ENCODE data around the gene MIR17HG.
"Not testable (repeated sequence)": the region's sequence is repeated elsewhere in the genome, so short reads cannot be mapped to it uniquely, and the experiment has no call there.

The MIR17HG gene

DNA sequence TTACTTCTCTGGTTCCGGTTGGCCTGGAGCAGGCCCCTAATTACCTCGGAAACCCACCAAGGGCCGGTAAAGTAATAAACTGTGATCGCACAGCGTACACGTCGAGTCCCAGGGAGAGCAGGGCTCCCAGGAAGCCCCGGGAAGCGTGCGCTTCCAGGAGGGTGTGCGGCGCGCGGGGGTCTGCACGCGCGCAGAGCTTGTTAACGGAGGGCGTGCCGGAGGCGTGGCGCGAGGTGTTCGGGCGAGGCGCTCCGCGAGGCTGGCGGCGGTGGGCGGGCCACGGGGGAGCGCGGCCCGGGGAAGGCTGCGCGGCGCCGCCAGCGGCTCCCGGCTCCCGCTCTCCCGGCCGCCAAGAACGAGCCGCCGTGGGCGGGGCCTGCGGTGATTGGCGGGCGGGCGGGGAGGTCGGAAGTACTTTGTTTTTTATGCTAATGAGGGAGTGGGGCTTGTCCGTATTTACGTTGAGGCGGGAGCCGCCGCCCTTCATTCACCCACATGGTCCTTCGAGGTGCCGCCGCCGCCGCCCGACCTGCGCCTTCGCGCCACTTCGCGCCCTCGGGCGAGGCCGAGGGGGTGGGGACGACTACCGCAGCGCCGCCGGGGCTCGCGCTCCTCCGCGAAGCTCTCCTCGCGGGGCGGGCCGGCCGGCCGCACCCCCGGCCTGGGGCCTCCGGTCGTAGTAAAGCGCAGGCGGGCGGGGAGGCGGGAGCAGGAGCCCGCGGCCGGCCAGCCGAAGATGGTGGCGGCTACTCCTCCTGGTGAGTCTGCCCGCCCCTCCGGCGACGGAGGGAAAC lies at the start of gene MIR17HG:
TSS of gene MIR17HG (plus strand) at position 486 of the 794 bp plus-strand sequence.
- DNase-seq (ENCODE audit: low read depth in 2 of 2, low spot score in 1 of 2): peak; percentile 74 to 84

GRCh38 chr13:91298060-91298459 lies 49.4 kb upstream of the MIR17HG start:
- no peak for DNase-seq (ENCODE audit: low read depth in 2 of 2, low spot score in 1 of 2)

GRCh38 chr13:91302111-91302510 lies 45.4 kb upstream of the MIR17HG start:
- DNase-seq (ENCODE audit: low read depth in 2 of 2, low spot score in 1 of 2): no peak

GRCh38 chr13:91303031-91303430 lies 44.5 kb upstream of the MIR17HG start:
- no peak for DNase-seq (ENCODE audit: low read depth in 2 of 2, low spot score in 1 of 2)

DNA sequence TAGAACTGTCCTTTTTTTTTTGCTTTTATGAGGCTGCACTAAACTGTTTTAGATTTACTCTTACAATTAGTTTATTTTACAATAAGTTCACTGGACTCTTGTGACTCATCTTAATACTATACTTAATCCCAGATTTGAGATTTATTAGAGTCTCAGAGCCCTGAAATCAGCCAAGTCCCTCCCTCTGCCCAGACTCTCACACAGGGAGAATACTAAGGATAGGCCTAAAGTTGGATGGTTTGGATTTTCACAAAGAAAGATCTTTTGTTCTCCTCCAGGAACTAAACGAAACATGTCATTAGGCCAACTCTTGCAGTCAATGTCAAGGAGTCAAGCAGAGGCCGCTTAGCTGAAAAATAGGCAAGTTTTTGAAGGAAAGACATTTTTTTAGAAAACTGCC lies 42.7 kb upstream of the MIR17HG start:
- DNase-seq (ENCODE audit: low read depth in 2 of 2, low spot score in 1 of 2): no peak

GRCh38 chr13:91305652-91306051 lies 41.8 kb upstream of the MIR17HG start:
- no peak for DNase-seq (ENCODE audit: low read depth in 2 of 2, low spot score in 1 of 2)

- no peak for DNase-seq (ENCODE audit: low read depth in 2 of 2, low spot score in 1 of 2)
Observed at GRCh38 chr13:91307887-91308286, 39.6 kb upstream of the MIR17HG start.

- no peak for DNase-seq (ENCODE audit: low read depth in 2 of 2, low spot score in 1 of 2)
Observed at GRCh38 chr13:91308299-91308698, 39.2 kb upstream of the MIR17HG start.

GRCh38 chr13:91311491-91311890 lies 36.0 kb upstream of the MIR17HG start:
- DNase-seq (ENCODE audit: low read depth in 2 of 2, low spot score in 1 of 2): no peak

DNA sequence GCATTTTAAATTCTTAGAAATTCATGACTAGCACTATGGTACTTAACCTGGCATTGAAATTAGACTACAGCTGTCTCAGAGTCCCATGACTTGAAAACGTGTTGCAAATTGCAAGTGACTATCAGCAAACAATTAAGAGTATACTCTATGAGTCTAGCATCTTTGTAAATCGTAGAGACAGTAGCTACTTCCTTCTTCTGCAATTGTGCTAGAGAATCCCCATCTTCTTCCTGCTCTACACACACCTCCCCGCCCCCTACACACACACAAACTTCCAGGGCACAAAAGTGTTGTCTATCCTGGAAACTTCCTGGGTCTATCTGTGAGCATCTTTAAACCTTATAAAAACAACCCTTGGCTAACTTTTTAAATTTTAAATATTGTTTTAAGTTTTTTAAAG lies 35.2 kb upstream of the MIR17HG start:
- DNase-seq (ENCODE audit: low read depth in 2 of 2, low spot score in 1 of 2): no peak

DNA sequence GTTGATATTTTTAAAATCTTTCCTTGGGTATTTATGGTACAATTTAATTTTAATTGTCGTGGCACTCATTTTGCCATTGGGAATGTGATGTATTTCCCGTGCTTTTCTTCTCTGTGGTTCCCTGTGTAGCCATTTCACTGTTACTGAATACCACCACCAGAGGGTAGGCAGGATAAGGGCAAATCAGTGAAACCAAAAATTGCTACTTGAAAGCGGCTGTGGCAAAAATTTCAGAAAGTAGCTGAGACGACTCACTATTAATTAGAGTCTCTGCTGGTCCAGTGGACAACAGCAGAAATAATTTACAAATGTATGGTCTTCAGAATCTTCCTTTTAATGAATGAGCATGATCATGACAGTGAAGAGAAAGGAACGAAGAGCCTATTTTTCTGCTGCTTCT lies 34.4 kb upstream of the MIR17HG start:
- no peak for DNase-seq (ENCODE audit: low read depth in 2 of 2, low spot score in 1 of 2)

- DNase-seq (ENCODE audit: low read depth in 2 of 2, low spot score in 1 of 2): no peak
Observed at GRCh38 chr13:91313581-91313980, 33.9 kb upstream of the MIR17HG start.

DNA sequence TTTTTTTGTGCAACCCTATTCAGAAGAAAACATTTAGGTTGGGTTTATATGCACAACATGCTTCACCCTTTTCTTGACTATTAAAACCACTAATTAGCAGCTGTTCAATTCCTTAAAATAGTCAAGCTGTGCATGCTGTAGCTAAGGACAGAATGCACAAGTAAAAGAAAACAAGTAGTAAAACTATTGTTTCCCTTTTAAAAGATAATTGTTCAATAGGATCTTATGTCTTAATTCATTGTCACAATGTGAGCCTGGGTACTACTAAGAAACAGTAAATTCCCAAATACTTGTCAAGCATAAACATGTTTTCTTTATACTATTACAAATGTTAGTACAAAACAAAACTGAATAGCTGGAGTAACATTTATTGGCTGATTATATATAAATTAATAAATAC lies 32.6 kb upstream of the MIR17HG start:
- DNase-seq (ENCODE audit: low read depth in 2 of 2, low spot score in 1 of 2): no peak

DNA sequence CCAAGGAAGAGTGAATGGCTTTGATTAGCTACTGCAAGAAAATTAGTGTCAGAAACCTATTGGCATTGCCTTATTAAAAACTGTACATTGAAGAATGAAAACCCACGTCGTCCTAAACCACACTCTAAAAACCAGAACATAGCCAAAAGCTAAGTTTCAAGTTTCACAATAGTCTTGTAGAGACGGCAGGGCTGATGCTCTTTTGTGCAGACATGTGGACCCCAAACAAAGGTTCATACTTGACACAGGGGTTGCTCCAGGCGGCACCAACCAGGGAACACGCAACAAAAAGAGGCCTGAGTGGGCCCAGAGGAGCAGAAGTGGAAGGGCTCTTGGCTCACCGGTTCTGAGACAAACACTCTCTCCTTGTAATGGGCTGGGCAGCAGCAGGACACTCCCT lies 28.6 kb upstream of the MIR17HG start:
- no peak for DNase-seq (ENCODE audit: low read depth in 2 of 2, low spot score in 1 of 2)

GRCh38 chr13:91319996-91320395 lies 27.5 kb upstream of the MIR17HG start:
- DNase-seq (ENCODE audit: low read depth in 2 of 2, low spot score in 1 of 2): no peak

DNA sequence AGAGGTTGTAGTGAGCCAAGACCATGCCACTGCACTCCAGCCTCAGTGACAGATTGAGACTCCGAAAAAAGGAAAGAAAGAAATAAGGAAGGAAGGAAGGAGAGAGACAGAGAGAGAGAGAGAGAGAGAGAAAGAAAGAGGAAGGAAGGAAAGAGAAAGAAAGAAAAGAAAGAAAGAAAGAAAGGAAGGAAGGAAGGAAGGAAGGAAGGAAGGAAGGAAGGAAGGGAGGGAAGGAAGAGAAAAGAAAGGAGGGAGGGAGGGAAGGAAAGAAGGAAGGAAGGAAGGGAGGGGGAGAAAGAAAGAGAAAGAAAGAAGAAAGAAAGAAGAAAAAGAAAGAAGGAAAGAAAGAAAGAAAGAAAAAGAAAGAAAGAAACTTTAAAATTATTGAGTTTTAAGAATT lies 26.5 kb upstream of the MIR17HG start:
- DNase-seq (ENCODE audit: low read depth in 2 of 2, low spot score in 1 of 2): not testable (repeated sequence)

DNA sequence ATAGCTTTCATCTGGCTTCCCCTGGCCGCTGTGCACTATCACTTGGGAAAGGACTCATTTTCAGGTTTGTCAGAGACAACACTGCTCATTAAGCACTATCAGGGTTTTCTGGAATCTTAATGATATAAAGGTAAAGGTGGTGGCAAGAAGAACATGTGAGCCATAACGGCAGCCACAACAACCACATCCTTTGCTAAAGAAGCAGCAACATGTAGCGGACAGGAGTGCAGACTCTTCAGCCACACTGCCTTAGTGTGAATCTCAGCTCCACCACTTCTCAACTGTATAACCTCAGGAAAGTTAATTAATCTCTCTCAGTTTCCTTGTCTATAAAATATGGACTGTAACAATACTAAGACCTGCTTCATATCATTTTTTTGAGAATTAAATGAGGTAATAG lies 24.1 kb upstream of the MIR17HG start:
- no peak for DNase-seq (ENCODE audit: low read depth in 2 of 2, low spot score in 1 of 2)

- no peak for DNase-seq (ENCODE audit: low read depth in 2 of 2, low spot score in 1 of 2)
Observed at GRCh38 chr13:91326146-91326545, 21.3 kb upstream of the MIR17HG start.

- no peak for DNase-seq (ENCODE audit: low read depth in 2 of 2, low spot score in 1 of 2)
Observed at GRCh38 chr13:91328726-91329125, 18.8 kb upstream of the MIR17HG start.

DNA sequence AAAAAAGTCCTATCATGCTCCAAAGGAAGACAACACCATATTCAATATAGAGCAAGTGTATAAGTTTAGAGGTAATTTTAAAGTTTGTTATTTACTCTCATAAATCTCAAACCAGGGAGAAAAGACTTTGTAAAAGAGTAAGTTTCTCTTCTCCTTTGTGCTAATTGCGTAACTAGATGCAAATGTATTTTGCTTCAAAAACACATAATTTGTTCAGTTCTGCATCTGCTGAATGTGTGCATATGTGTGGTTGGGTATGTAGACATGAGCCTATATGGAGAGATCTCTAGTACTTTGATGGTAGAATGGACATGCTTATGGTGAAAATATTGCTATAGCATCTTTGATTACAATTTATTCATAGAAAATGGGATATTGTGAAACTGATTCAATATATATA lies 17.8 kb upstream of the MIR17HG start:
- DNase-seq (ENCODE audit: low read depth in 2 of 2, low spot score in 1 of 2): no peak

GRCh38 chr13:91331047-91331915 lies 16.2 kb upstream of the MIR17HG start:
- DNase-seq (ENCODE audit: low read depth in 2 of 2, low spot score in 1 of 2): no peak

GRCh38 chr13:91346062-91346461 lies 1.4 kb upstream of the MIR17HG start:
- DNase-seq (ENCODE audit: low read depth in 2 of 2, low spot score in 1 of 2): no peak

Measured in stimulated activated CD8-positive, alpha-beta memory T cell treated with anti-CD3 and anti-CD28 coated beads, Interleukin-4, amount 100 ng/mL, for 4 hours (primary cell).